HEK293T (cell line): ENCODE data around the gene KCNA1.

Source experiments
- CTCF ChIA-PET: fragments of 350-600 bp; formaldehyde crosslinking; extraction: SDS; loops from one replicate; lab custom pipeline; 2021; ENCODE audit warnings: antibody characterized with exemption, inconsistent platforms; lab: Yijun Ruan, JAX
- POLR2A ChIA-PET: fragments of 350-600 bp; formaldehyde crosslinking; extraction: SDS; loops from one replicate; lab custom pipeline; 2020; ENCODE audit warnings: antibody characterized with exemption, inconsistent platforms; lab: Yijun Ruan, JAX
- DNase-seq: peaks from one replicate; pipeline ENCODE4 v3.0.0; 2012; ENCODE audit warnings: mixed read lengths; ENCODE audit errors: extremely low spot score
- ARNT ChIP-seq: fragments of 450-650 bp; IDR thresholded peaks from 2 replicates; pipeline ENCODE4 v1.6.1; 2017; ENCODE audit warnings: mild to moderate bottlenecking
- BHLHE40 ChIP-seq: fragments of 450-650 bp; IDR thresholded peaks from 2 replicates; pipeline ENCODE4 v1.6.1; 2016; ENCODE audit warnings: mild to moderate bottlenecking, moderate library complexity, borderline replicate concordance
- CTBP1 ChIP-seq: fragments of 450-650 bp; IDR thresholded peaks from 2 replicates; pipeline ENCODE4 v1.6.1; 2016; ENCODE audit warnings: borderline replicate concordance
- ELF4 ChIP-seq: fragments of 450-650 bp; IDR thresholded peaks from 2 replicates; pipeline ENCODE4 v1.6.1; 2017; ENCODE audit warnings: antibody characterized with exemption
- FOXA1 ChIP-seq: fragments of 450-650 bp; IDR thresholded peaks from 2 replicates; pipeline ENCODE4 v1.6.1; 2016; ENCODE audit warnings: mild to moderate bottlenecking
- FOXK2 ChIP-seq: fragments of 450-650 bp; IDR thresholded peaks from 2 replicates; pipeline ENCODE4 v1.6.1; 2016; ENCODE audit warnings: mild to moderate bottlenecking
- FOXM1 ChIP-seq: fragments of 450-650 bp; IDR thresholded peaks from 2 replicates; pipeline ENCODE4 v1.6.1; 2017; ENCODE audit warnings: mild to moderate bottlenecking, borderline replicate concordance
- HDGF ChIP-seq: fragments of 450-650 bp; IDR thresholded peaks from 2 replicates; pipeline ENCODE4 v1.6.1; 2017; ENCODE audit warnings: antibody characterized with exemption, borderline replicate concordance
- L3MBTL2 ChIP-seq: fragments of 450-650 bp; conservative IDR thresholded peaks from 2 replicates; pipeline ENCODE4 v1.6.1; 2016; ENCODE audit warnings: mild to moderate bottlenecking
- LEF1 ChIP-seq: fragments of 450-650 bp; IDR thresholded peaks from 2 replicates; pipeline ENCODE4 v1.6.1; 2017; ENCODE audit warnings: mild to moderate bottlenecking, borderline replicate concordance
- NFRKB ChIP-seq: fragments of 450-650 bp; IDR thresholded peaks from 2 replicates; pipeline ENCODE4 v1.6.1; 2016; ENCODE audit warnings: mild to moderate bottlenecking, moderate library complexity
- SP1 ChIP-seq: fragments of 450-650 bp; IDR thresholded peaks from 2 replicates; pipeline ENCODE4 v1.6.1; 2017
- SUZ12 ChIP-seq: fragments of 450-650 bp; IDR thresholded peaks from 2 replicates; pipeline ENCODE4 v1.6.1; 2016; ENCODE audit warnings: mild to moderate bottlenecking
- TARDBP ChIP-seq: fragments of 450-650 bp; IDR thresholded peaks from 2 replicates; pipeline ENCODE4 v1.6.1; 2016
- ZNF384 ChIP-seq: fragments of 450-650 bp; IDR thresholded peaks from 2 replicates; pipeline ENCODE4 v1.6.1; 2016
- TF ChIP-seq, protein P1 (sequence below): fragments of 450-650 bp; IDR thresholded peaks from 2 replicates; pipeline ENCODE4 v1.6.1; 2016

Gene KCNA1

DNA sequence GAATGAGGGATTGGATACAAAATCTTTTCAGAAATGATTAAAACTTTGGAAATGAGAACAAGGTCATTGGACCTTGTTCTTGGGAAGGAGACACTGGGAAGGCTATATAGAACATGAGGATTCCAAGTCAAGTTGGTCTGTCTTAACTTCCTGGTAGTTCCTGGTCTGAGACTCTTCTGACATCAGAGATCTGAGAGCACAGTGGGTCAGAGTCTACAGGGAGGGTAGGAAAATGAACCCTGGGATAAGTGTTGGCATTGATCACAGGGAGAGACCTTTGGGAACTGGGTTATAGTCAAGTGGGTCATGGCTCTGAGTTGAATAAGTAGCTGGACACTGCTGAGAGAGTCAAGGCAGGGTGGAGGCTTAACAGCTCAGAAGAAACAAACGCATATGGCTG, 17.3 kb upstream of the KCNA1 start:
- no peak for TF ChIP-seq ZNF384
- TF ChIP-seq FOXM1 = no peak
- TF ChIP-seq, protein P1, sequence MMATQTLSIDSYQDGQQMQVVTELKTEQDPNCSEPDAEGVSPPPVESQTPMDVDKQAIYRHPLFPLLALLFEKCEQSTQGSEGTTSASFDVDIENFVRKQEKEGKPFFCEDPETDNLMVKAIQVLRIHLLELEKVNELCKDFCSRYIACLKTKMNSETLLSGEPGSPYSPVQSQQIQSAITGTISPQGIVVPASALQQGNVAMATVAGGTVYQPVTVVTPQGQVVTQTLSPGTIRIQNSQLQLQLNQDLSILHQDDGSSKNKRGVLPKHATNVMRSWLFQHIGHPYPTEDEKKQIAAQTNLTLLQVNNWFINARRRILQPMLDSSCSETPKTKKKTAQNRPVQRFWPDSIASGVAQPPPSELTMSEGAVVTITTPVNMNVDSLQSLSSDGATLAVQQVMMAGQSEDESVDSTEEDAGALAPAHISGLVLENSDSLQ = no peak
- TF ChIP-seq ELF4 = no peak
- TF ChIP-seq HDGF = no peak
- no peak for TF ChIP-seq CTBP1
- no peak for TF ChIP-seq ARNT
- ChIA-PET POLR2A (no interaction called here), CTCF (interaction anchor here (1.4 kb wide), 1 partner anchor 35 kb away, joined by 3 read pairs; no protein-coding TSS in a partner anchor)
- no peak for DNase-seq

DNA sequence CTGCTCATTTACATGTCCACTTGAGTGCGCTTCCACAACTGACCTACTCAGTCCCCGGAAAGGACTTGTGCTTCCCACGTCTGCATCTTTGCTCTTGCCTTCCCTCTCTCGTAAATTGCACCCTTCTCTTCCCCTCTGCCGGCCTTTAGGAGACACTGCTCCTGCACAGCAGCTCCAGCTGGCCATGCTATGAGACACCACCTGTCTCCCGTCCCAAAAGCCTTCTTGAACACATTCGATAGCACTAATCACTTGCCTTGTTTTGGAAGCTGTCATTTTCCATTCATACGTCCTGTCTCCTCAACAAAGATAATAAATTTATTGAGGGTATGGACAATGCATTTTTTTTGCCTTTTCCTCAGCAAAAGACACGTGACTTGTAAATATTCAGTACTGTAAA, 15.7 kb upstream of the KCNA1 start:
- TF ChIP-seq NFRKB = no peak
- no peak for TF ChIP-seq L3MBTL2
- no peak for TF ChIP-seq FOXK2
- no peak for TF ChIP-seq BHLHE40
- no peak for TF ChIP-seq TARDBP
- TF ChIP-seq, protein P1 = no peak
- TF ChIP-seq HDGF = no peak
- no peak for TF ChIP-seq FOXM1
- TF ChIP-seq SUZ12 = no peak
- no peak for TF ChIP-seq FOXA1
- TF ChIP-seq ELF4 = no peak
- no peak for TF ChIP-seq ZNF384
- TF ChIP-seq SP1 = no peak
- no peak for TF ChIP-seq CTBP1
- TF ChIP-seq LEF1 = no peak
- no peak for TF ChIP-seq ARNT
- ChIA-PET CTCF (interaction anchor here (1.4 kb wide), 1 partner anchor 36 kb away, joined by 3 read pairs; no protein-coding TSS in a partner anchor), POLR2A (no interaction called here)
- DNase-seq = no peak

DNA sequence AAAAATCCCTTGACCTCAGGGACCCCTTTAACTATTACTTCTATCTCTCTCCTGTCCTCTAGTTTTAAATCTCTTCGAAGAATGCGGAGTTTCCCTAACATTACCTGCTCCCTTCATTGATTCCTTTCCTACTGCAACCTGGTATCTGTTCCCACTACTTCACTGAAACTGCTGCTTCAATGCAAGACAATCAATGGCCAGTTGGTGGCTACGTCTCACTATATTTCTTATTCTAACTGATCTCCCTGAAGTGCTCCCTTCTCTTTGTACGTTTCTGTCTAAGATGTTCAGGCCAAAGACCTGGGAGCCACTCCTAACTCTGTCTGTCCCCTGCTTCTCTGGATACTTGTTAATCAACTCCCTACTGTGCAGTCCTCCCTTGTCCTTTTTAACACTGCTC, 10.3 kb upstream of the KCNA1 start:
- TF ChIP-seq L3MBTL2 (no peak), LEF1 (no peak), BHLHE40 (no peak), ZNF384 (no peak), SP1 (no peak), FOXK2 (no peak), NFRKB (no peak), FOXA1 (no peak), SUZ12 (no peak), TARDBP (no peak), ARNT (no peak), CTBP1 (no peak), HDGF (no peak), FOXM1 (no peak), ELF4 (no peak)
- TF ChIP-seq, protein P1 = no peak
- no peak for DNase-seq
- CTCF ChIA-PET = no interaction called here
- POLR2A ChIA-PET = no interaction called here

DNA sequence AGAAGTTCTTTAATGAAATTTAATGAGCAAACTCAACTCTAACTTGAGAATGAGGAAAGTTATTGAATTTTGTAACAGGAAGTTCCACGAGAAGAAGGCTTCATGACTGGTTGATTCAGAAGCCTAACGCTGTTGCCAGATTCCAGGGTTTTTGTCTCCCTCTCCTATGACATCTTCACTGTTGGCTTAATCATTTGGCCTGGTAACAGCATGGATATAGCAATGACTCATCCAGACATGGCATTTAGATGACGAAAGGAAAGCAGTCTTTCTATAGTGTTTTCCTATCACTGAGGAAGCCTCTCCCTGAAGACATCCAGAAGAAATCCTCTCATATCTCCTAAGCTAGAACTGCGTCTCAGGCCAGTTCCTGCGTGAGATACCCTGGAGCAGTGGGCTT, 9.4 kb upstream of the KCNA1 start:
- TF ChIP-seq, protein P1 = no peak
- no peak for TF ChIP-seq ARNT
- no peak for TF ChIP-seq LEF1
- no peak for TF ChIP-seq ZNF384
- no peak for TF ChIP-seq BHLHE40
- TF ChIP-seq L3MBTL2 = no peak
- TF ChIP-seq NFRKB = no peak
- TF ChIP-seq FOXM1 = no peak
- TF ChIP-seq FOXA1 = no peak
- TF ChIP-seq SP1 = no peak
- no peak for TF ChIP-seq CTBP1
- TF ChIP-seq HDGF = no peak
- CTCF ChIA-PET = no interaction called here
- DNase-seq = no peak
- POLR2A ChIA-PET = no interaction called here

DNA sequence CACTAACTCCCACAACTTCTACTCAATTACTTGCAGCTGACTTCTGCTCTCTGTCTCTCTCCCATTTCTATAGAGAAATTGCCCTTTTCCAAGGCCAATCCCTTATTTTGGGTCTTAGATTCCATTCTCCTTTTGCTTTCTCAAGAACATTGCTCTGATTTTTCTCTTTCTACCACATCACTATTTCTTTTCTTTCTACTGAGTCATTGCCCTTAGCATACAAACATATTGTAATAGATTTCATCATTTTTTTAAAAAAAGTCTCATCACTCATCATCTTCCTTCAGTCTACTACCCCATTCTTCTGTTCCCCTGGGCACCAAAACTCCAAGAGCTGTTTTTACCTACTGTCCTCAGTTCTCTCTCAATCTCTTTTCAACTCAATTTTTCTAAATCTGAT, 4.4 kb upstream of the KCNA1 start:
- CTCF ChIA-PET = no interaction called here
- POLR2A ChIA-PET = no interaction called here
- no peak for DNase-seq
- TF ChIP-seq, protein P1 = no peak
- TF ChIP-seq LEF1 (no peak), FOXA1 (no peak), ARNT (no peak), ZNF384 (no peak), FOXK2 (no peak), SUZ12 (no peak), L3MBTL2 (no peak), SP1 (no peak), FOXM1 (no peak), ELF4 (no peak)
